Esophagus (tissue), 2 donors: Measurements from ENCODE around the gene ZFAND2B. TPM values are rescaled to one million over a fixed set of nuclear protein-coding genes. Genes with fewer than 3 reads are reported as not detected.

Experiments used
- H3K27ac ChIP-seq, 2 donors: one replicate each; pipeline ENCODE4 v1.5.1; 2013; ENCODE audit warnings: low read depth in 2 of 2, mild to moderate bottlenecking in 2 of 2, inconsistent platforms in 1 of 2, low read length in 1 of 2, moderate library complexity in 1 of 2
- H3K27me3 ChIP-seq, 2 donors: one replicate each; pipeline ENCODE4 v1.6.1; 2013; ENCODE audit warnings: low read length in 2 of 2, control low read depth in 1 of 2, mild to moderate bottlenecking in 1 of 2; ENCODE audit not compliant: insufficient read depth in 2 of 2, control insufficient read depth in 1 of 2
- H3K36me3 ChIP-seq, 2 donors: one replicate each; pipeline ENCODE4 v1.6.1; 2013; ENCODE audit warnings: low read length in 1 of 2; ENCODE audit not compliant: control insufficient read depth in 2 of 2, insufficient read depth in 2 of 2
- H3K4me1 ChIP-seq, 2 donors: one replicate each; pipeline ENCODE4 v1.6.1; 2013; ENCODE audit warnings: low read length in 1 of 2; ENCODE audit not compliant: control insufficient read depth in 2 of 2, insufficient read depth in 2 of 2
- H3K4me3 ChIP-seq, 2 donors: one replicate each; pipeline ENCODE4 v1.5.1; 2013; ENCODE audit warnings: low read length in 2 of 2, mild to moderate bottlenecking in 2 of 2, low read depth in 1 of 2, moderate library complexity in 1 of 2
- H3K9me3 ChIP-seq, 2 donors: one replicate each; pipeline ENCODE4 v1.6.1; 2013; ENCODE audit warnings: mild to moderate bottlenecking in 2 of 2, low read depth in 1 of 2, low read length in 1 of 2, moderate library complexity in 1 of 2; ENCODE audit not compliant: control insufficient read depth in 2 of 2, insufficient read depth in 1 of 2
- WGBS, 2 donors: extraction: QIAGEN DNeasy Blood & Tissue Kit; methylation state at CpG; one replicate each; pipeline ENCODE4 v1.1.7; 2013; 5-methylcytosine and 5-hydroxymethylcytosine counted together
- polyA plus RNA-seq, 2 donors: library from polyadenylated mRNA; stranded (reverse); fragments of 200-250 nt; gene quantifications; one replicate each; pipeline ENCODE4 v1.2.3, GENCODE V29; 2013
- donor health status: healthy with polysubstance abuse.
- donor health status: Bipolar disorder and iron deficiency.

ZFAND2B gene
- polyA plus RNA-seq, 2 donors = 45.2 to 53.6 TPM

DNA sequence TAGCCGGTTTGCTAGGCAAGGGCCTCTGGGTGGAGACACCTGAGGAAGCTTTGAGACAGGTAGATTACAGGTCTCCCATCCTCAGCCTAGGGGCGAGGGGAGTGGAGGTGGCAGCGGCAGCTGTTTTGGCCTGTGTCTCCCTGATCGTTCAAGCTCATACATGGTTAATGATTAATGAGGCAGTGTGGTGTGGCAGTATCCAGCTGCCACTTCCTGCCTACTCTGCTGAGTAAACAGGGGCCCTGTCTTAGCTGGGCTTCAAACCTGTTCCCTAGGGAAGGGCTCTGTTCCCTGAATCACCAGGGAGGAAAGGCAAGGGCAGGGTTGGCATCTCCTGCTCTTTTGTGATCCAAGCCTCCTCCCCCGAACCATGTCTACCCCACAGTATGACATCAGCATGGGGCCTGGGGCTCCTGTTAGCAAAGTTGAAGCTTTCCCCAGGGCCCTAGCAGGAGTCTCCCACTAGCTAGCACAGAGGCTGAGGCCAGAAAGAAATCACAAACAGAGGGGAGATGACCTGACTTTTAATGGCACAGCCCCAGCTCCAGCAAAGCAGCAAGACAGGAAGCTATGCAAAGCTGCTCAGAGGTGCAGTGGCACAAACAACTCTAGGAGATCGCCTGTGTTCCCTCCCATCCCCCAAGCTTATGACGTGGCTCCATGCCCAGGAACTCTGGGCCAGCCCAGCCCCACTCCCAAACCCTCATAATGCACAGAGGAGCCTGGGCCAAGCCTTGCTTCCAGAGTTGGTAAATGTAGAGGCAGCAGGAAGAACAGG, 42.8 kb downstream of the ZFAND2B start:
- Histone ChIP-seq H3K27ac (peak overlapping the region; percentile 98 to 99), H3K27me3 (no peaks in the 10 kb centered on the region), H3K4me3 (peak overlapping the region; percentile 6 to 29), H3K4me1 (peaks cover 13 to 42% of the 10 kb centered on the region in 2 donors), H3K36me3 (peaks cover 10 to 20% of the 10 kb centered on the region in 2 donors), H3K9me3 (no peaks in the 10 kb centered on the region)
- WGBS, 2 donors = 7 to 9% methylated on average over 7 of the region's 7 CpGs

DNA sequence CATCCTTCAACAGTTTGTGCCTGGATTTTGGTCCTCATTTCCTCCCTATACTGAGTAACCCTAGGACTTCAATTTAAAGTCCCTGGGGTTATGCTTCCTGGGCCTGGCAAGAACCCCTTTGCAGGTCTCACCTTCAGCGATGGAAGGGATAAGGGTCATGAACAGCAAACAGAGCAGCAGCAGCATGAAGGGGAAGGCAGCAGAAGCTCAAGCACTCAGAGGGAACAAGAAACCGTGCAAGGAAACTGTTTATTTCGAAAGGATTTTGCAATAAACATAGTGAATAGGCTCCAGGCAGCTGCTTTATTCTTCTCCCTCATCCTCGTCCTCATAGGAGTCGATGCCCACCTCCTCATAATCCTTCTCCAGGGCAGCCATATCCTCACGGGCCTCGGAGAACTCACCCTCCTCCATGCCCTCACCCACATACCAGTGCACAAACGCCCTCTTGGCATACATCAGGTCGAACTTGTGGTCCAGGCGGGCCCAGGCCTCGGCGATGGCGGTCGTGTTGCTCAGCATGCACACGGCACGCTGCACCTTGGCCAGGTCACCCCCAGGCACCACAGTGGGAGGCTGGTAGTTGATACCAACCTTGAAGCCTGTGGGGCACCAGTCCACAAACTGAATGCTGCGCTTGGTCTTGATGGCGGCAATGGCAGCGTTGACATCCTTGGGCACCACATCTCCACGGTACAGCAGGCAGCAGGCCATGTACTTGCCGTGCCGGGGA, 43.6 kb downstream of the ZFAND2B start:
- Histone ChIP-seq H3K4me1 (peaks cover 13 to 42% of the 10 kb centered on the region in 2 donors), H3K9me3 (no peaks in the 10 kb centered on the region), H3K27me3 (no peaks in the 10 kb centered on the region), H3K4me3 (peak overlapping the region in 1 of 2 donors; percentile 29), H3K36me3 (peaks cover 10 to 20% of the 10 kb centered on the region in 2 donors), H3K27ac (peak overlapping the region; percentile 98 to 99)
- 57 to 62% methylated on average over 22 of the region's 22 CpGs for WGBS, 2 donors

DNA sequence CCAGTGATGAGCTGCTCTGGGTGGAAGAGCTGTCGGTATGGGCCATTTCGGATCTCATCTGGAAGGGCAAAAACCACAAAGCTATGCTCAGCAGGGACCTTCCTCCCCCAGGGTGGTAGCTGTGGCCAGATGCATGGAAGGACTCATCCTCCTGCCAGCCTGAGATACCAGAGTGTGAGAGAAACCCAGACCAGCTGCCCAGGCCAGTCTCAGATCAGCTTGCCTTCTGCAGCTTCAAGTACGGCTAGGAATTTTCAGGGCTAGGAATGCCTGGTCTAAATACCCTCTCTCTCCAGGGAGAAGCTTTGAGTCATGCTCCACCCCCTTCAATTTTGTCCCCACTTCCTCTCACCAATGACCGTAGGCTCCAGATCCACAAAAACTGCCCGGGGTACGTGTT, 45.1 kb downstream of the ZFAND2B start:
- no peaks in the 10 kb centered on the region for H3K27me3 ChIP-seq
- 73 to 84% methylated on average over 6 of the region's 6 CpGs for WGBS, 2 donors
- H3K4me3 ChIP-seq = peak overlapping the region in 1 of 2 donors; percentile 68
- peaks cover 13 to 40% of the 10 kb centered on the region in 2 donors for H3K4me1 ChIP-seq
- H3K36me3 ChIP-seq = peaks cover 10 to 20% of the 10 kb centered on the region in 2 donors
- H3K27ac ChIP-seq = peak overlapping the region; percentile 32 to 91
- H3K9me3 ChIP-seq = no peaks in the 10 kb centered on the region

DNA sequence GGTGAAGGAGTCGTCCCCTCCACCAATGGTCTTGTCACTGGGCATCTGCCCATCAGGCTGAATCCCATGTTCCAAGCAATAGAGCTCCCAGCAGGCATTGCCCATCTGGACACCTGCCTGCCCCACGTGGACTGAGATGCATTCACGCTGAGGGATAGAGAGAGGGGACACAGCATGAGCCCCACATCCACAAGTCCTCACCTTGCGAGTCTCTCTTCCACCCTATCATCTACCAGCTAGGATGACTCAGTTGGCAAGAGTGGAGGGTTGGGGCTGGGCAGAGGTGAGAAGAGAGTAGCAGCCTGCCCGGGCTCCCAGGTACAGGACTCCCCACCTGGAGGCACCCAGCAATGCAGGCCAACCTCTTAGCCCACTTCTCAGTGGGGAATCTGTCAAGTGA, 45.5 kb downstream of the ZFAND2B start:
- Histone ChIP-seq H3K4me1 (peaks cover 13 to 36% of the 10 kb centered on the region in 2 donors), H3K27ac (peak overlapping the region; percentile 32 to 91), H3K4me3 (peak overlapping the region; percentile 68 to 84), H3K36me3 (peaks cover 10 to 20% of the 10 kb centered on the region in 2 donors), H3K27me3 (no peaks in the 10 kb centered on the region), H3K9me3 (no peaks in the 10 kb centered on the region)
- 53 to 58% methylated on average over 5 of the region's 5 CpGs for WGBS, 2 donors

GRCh38 chr2:219252570-219252899, 46.0 kb downstream of the ZFAND2B start:
- peaks cover 10 to 19% of the 10 kb centered on the region in 2 donors for H3K36me3 ChIP-seq
- no peaks in the 10 kb centered on the region for H3K27me3 ChIP-seq
- H3K27ac ChIP-seq = peak overlapping the region; percentile 90 to 91
- H3K4me3 ChIP-seq = peak overlapping the region; percentile 68 to 84
- H3K4me1 ChIP-seq = peaks cover 13 to 36% of the 10 kb centered on the region in 2 donors
- H3K9me3 ChIP-seq = no peaks in the 10 kb centered on the region
- 8 to 9% methylated on average over 9 of the region's 9 CpGs for WGBS, 2 donors

- Histone ChIP-seq H3K27ac (peak within 1 kb of the TSS; percentile 90 to 91), H3K4me1 (peaks cover 13 to 36% of the 10 kb centered on the region in 2 donors), H3K27me3 (no peaks in the 10 kb centered on the region), H3K36me3 (peaks cover 6 to 17% of the 10 kb centered on the region in 2 donors), H3K9me3 (no peaks in the 10 kb centered on the region), H3K4me3 (peak within 1 kb of the TSS; percentile 68 to 84)
- WGBS, 2 donors = 1 to 3% methylated on average over 49 of the region's 49 CpGs
Measured at GRCh38 chr2:219252900-219253752, 46.5 kb downstream of the ZFAND2B start, which contains the start of gene TUBA4B. Gene TUBA4B (plus strand): TSS chr2:219253243. CDS start chr2:219253408, 165 bp downstream.

DNA sequence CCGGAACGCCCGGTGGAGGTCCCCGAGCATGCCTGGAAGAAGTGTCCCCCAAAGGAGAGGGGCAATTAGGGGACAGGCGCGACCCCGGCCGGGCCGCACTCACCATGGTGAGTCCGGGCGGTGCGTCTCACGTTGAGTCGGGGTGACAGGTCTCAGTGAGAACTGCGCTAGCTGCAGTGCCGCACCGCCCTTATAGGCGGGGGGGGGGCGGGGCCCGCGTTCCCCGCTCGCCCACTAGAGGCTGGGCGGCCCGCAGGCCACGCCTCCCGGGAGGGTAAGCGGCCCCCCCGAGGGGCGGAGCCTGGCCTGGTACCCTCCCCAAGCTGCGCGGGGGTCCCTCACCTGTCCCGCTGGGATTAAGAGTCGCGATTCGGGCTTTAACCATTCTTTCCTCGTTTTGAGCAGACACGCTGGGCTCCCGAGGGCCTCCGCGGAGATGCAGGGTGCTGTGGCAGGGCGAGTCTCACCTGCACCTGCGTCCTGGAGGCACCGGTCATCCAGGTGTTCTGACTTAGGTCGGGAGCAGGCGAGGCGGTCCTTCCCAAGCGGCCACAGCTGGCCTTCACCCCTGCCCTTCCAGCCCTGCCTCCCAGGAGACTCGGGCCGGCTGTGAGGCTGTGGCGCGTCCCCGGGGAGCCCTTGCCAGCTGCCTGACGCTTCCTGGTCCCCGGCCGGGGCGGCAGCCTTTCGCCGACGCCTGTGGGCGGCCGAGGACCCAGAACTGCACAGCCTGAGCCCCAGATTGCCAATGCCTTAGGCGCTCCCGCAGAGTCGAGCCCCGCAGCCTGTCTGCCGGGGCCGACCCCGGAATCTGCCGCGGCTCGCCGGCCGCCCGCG, 47.4 kb downstream of the ZFAND2B start, which contains the start of gene TUBA4A:
TUBA4A (minus strand) TSS at position 166 of the 837 bp plus-strand sequence; CDS start at position 106, 60 bp downstream.
- H3K27ac ChIP-seq = peak within 1 kb of the TSS; percentile 90 to 91
- no peaks in the 10 kb centered on the region for H3K27me3 ChIP-seq
- H3K9me3 ChIP-seq = no peaks in the 10 kb centered on the region
- peaks cover 8 to 30% of the 10 kb centered on the region in 2 donors for H3K4me1 ChIP-seq
- WGBS, 2 donors = 0 to 1% methylated on average over 74 to 76 of the region's 76 CpGs
- peaks cover 3 to 14% of the 10 kb centered on the region in 2 donors for H3K36me3 ChIP-seq
- H3K4me3 ChIP-seq = peak within 1 kb of the TSS; percentile 68 to 84

- H3K27me3 ChIP-seq = no peaks in the 10 kb centered on the region
- peaks cover 8 to 25% of the 10 kb centered on the region in 2 donors for H3K4me1 ChIP-seq
- WGBS, 2 donors = 24% methylated on average over 12 of the region's 12 CpGs
Measured at GRCh38 chr2:219254590-219255201, 48.1 kb downstream of the ZFAND2B start.

More at GRCh38 chr2:219254590-219255201, 48.1 kb downstream of the ZFAND2B start:
- Histone ChIP-seq H3K4me3 (peak overlapping the region; percentile 68 to 84), H3K27ac (peak overlapping the region; percentile 86 to 87), H3K36me3 (peaks cover 3 to 14% of the 10 kb centered on the region in 2 donors), H3K9me3 (no peaks in the 10 kb centered on the region)
